Occipital lobe (tissue), 3 donors: ENCODE results near the gene RPS6KA3. TPM values are rescaled to one million over a fixed set of nuclear protein-coding genes. Genes with fewer than 3 reads are reported as not detected.
A peak's percentile ranks its signal among the peaks of the same experiment; 100 is the strongest.

ENCODE experiments used
- DNase-seq: peaks from one replicate; lab custom pipeline; 2025; lab: John Stamatoyannopoulos, UW
- small RNA-seq: library from RNA; depleted of rRNA; stranded (forward); fragments of <200 nt; gene quantifications from one replicate; pipeline ENCODE3, GENCODE V24; 2014
- total RNA-seq: library from RNA; depleted of rRNA; stranded (reverse); fragments of >200 nt; gene quantifications from one replicate; pipeline ENCODE4 v1.2.3, GENCODE V29; 2014

RPS6KA3 gene
- total RNA-seq, 1 donor from 2014 or later = 35.7 TPM

GRCh38 chrX:20101934-20102581 lies 164.7 kb downstream of the RPS6KA3 start:
- no peak for DNase-seq

Small RNAs within 50 kb of the gene (small RNA-seq; reads per million reads assigned to genes)
- gene RF00493 = 27.8 reads per million, percentile 94 among the genes with 10 or more reads in this experiment
- not detected for gene RF00494

Other genes with a start within 250 kb of the RPS6KA3 start
- 7.6 TPM for gene MAP7D2, start 150.0 kb downstream of the RPS6KA3 start, total RNA-seq
- 106 TPM for gene EIF1AX, start 125.1 kb downstream of the RPS6KA3 start, total RNA-seq